CD4-positive, alpha-beta T cell treated with Interleukin-1 beta for 1 hour (primary cell): Measurements from ENCODE around the gene FBXW4.
"Not testable (repeated sequence)": the region's sequence is repeated elsewhere in the genome, so short reads cannot be mapped to it uniquely, and the experiment has no call there.

ENCODE experiments used
- DNase-seq, 2 donors: peaks; one replicate each; pipeline ENCODE4 v3.0.0-alpha.2; 2020 to 2022

FBXW4 gene

DNA sequence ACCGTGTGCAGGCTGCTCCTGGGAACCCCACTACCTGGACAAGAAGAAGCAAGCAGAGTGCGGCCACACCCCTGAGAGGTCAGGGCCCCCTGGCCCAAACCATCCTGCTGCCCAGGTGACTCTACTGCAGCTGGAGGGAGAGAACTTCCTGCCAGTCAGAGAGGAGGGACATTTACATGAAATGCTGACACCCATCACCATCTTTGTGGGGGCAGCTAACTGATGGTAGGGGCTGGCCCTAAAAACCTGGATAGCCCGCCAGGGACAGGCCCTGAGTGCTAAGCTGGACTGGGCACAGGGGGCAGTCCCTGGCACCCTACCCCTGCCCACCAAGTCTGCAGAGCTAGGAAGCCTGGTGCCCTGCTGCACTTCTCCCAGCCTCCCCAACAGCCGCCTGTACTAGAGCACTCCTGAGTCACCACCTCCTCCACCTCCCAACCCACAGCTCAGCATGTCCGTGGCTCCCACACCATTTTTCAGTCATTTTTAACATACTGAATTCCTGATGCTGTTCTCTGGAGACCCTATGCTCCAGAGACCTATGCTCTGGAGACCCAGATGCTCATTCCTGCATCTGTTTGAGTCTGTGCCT is 79.3 kb downstream of the FBXW4 start:
- no peak for DNase-seq

GRCh38 chr10:101614663-101615524 is 80.1 kb downstream of the FBXW4 start:
- DNase-seq, result no peak

- DNase-seq, result no peak
Observed at GRCh38 chr10:101613646-101614045, 81.3 kb downstream of the FBXW4 start.

GRCh38 chr10:101612872-101613271 is 82.1 kb downstream of the FBXW4 start:
- DNase-seq, result no peak

GRCh38 chr10:101612086-101612485 is 82.9 kb downstream of the FBXW4 start:
- DNase-seq, result no peak

GRCh38 chr10:101611096-101611905 is 83.7 kb downstream of the FBXW4 start:
- no peak for DNase-seq

GRCh38 chr10:101609481-101609880 is 85.5 kb downstream of the FBXW4 start:
- no peak for DNase-seq

- no peak for DNase-seq
Observed at GRCh38 chr10:101607124-101607523, 87.8 kb downstream of the FBXW4 start.

DNA sequence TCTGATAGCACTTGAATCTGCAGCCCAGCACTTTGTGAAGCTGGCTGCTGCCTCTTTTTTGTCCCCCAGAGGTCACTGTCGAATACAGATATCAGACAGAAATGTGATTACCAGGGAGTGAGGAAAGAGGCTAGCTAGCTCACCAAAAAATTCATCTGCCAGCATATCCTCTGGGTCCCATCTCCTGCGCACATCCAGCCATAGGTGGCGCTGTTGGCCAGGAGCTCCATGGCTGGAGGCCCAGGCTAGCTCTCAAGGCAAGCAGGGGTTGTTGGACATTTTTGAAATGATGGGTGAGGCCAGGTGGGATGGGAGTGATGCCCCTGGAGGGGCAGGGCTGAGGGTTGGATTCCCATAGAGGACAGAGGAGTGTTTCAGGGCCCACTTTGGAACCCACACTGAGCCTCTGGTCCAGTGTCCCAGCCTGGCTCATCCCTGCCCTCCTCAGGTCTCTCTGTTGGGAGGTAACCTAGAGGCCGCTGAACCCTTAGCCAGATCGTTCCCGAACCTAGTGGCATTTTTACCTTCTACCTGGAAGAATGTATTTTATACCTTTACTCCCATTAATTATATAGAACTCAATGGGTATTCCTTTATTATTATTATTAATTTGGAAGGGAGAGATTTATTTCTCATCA is 92.1 kb downstream of the FBXW4 start:
- DNase-seq, result peak; percentile 47 to 52

GRCh38 chr10:101601541-101601940 is 93.4 kb downstream of the FBXW4 start:
- no peak for DNase-seq

DNA sequence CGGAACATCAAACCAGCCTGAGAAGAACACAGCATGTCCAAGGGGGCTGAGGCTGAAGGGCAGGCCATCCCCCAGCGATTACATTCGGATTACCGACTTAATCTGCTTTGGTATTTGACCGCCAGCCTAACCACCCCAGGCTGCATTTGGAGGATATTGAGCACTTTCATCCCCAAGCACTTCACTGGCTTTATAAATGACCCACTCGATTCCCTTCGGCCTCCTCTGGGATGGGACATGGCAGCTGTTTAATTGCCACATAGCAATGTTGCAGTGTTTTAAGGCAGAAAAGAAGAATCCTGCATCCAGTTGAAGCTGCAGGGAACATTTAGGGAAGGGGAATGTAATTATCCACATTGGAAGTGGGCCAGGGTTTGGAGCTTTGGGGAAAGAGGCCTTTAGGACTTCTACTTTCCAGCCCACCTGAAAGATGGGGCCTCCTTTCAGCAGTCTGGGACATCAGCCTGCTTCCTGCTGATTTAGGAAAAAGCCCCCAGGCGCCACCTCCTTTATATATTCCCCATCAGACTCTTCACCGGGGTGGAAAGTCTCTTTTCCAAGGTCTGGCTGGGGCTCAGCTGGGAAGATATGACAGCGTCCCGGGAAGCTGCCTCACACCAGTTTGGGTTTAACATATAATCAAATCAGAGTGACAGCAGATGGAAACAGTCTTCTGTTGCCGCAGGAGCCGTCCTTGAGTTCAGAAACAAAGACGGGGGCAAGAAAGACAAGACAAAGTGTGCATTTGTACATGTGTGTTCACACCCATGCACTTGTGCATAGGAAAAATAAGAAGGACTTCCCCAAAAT is 97.7 kb downstream of the FBXW4 start:
- DNase-seq, result no peak

- DNase-seq, result no peak
Observed at GRCh38 chr10:101595591-101596433, 99.2 kb downstream of the FBXW4 start.

GRCh38 chr10:101593331-101593730 is 101.6 kb downstream of the FBXW4 start:
- not testable (repeated sequence) for DNase-seq

- no peak for DNase-seq
Observed at GRCh38 chr10:101588879-101589278, 106.1 kb downstream of the FBXW4 start.

- peak; percentile 89 to 91 for DNase-seq
Observed at GRCh38 chr10:101587725-101588653, 107.0 kb downstream of the FBXW4 start, which contains the start of the genes DPCD and POLL. Gene DPCD, plus strand, starts transcription at chr10:101588321. Its CDS starts 16 bp downstream, at chr10:101588337. Gene POLL, minus strand, starts transcription at chr10:101588257. Its CDS starts 897 bp downstream, at chr10:101587360.

DNA sequence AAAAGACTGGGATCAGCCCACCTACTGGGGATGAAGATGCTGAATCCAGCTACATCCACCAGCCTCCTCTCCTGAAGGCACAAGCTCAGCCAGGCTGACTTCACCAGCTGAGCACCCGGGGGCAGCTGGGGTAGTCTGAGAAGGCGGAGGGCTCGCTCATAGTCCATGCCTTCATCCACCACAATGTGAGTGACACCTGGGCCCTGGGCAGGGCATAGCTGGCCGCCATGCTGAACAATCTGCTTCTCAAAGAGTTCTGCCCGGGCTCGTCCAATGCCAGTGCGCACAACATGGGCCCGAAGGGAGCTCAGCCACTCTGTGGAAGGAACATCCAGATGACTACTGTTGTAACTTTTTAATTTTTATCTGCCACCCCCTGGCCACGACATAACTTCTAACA is 109.1 kb downstream of the FBXW4 start:
- DNase-seq, result no peak

GRCh38 chr10:101580486-101581399 is 114.2 kb downstream of the FBXW4 start:
- no peak for DNase-seq

- DNase-seq, result no peak
Observed at GRCh38 chr10:101579516-101579870, 115.5 kb downstream of the FBXW4 start.
